Omental fat pad (tissue), 4 donors: Measurements from ENCODE around the gene GRIK1. TPM values are rescaled to one million over a fixed set of nuclear protein-coding genes. Genes with fewer than 3 reads are reported as not detected.

Source experiments
- ATAC-seq: fragments of 150-250 bp; one replicate; pipeline ENCODE4 v1.9.1; 2016; ENCODE audit warnings: mild to moderate bottlenecking, moderate library complexity; ENCODE audit not compliant: low FRiP score
- DNase-seq: peaks from one replicate; pipeline ENCODE4 v3.0.0-alpha.2; 2019; ENCODE audit warnings: low spot score
- total RNA-seq, 4 donors: library from RNA; depleted of rRNA; stranded (reverse); fragments of >200 nt; gene quantifications; one replicate each; pipeline ENCODE4 v1.1.0, GENCODE V29; 2016
- TF ChIP-seq, protein P1 (sequence below), 3 donors: fragments of 450-650 bp; IDR thresholded peaks; one replicate each; pipeline ENCODE4 v1.5.1; 2016 to 2017; ENCODE audit warnings: antibody characterized with exemption in 3 of 3, mild to moderate bottlenecking in 3 of 3, moderate library complexity in 2 of 3

Gene GRIK1
- total RNA-seq, 4 donors from 2014 or later, result 0.09 to 0.44 (median 0.32) TPM; not detected in 1

- ATAC-seq (no peak), DNase-seq (no peak)
- TF ChIP-seq, protein P1, sequence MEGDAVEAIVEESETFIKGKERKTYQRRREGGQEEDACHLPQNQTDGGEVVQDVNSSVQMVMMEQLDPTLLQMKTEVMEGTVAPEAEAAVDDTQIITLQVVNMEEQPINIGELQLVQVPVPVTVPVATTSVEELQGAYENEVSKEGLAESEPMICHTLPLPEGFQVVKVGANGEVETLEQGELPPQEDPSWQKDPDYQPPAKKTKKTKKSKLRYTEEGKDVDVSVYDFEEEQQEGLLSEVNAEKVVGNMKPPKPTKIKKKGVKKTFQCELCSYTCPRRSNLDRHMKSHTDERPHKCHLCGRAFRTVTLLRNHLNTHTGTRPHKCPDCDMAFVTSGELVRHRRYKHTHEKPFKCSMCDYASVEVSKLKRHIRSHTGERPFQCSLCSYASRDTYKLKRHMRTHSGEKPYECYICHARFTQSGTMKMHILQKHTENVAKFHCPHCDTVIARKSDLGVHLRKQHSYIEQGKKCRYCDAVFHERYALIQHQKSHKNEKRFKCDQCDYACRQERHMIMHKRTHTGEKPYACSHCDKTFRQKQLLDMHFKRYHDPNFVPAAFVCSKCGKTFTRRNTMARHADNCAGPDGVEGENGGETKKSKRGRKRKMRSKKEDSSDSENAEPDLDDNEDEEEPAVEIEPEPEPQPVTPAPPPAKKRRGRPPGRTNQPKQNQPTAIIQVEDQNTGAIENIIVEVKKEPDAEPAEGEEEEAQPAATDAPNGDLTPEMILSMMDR (IDR thresholded peaks at IDR 0.05), result no peak
Measured at GRCh38 chr21:29942034-29942433, 2.2 kb upstream of the GRIK1 start.

DNA sequence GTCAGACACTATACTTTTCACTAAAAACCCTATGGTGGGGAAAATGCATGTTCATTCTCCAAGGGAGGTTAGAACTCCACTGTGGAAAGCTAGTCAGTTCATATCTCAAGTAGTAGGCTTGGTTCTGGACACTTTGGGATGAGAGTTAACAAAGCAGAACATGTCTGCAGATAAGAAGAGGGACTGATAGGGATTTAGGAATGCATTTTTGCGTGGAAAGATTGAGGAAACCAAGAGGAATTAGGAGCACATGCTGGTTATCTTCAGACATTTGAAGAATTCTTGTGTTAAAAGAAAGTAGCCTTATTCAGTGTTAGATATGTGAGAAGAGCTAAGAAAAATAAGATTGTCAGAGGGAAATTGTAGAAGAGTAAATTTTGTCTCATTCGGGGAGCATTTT is 1.2 kb upstream of the GRIK1 start:
- DNase-seq (no peak), ATAC-seq (no peak)
- TF ChIP-seq, protein P1 (IDR thresholded peaks at IDR 0.05), result no peak

DNA sequence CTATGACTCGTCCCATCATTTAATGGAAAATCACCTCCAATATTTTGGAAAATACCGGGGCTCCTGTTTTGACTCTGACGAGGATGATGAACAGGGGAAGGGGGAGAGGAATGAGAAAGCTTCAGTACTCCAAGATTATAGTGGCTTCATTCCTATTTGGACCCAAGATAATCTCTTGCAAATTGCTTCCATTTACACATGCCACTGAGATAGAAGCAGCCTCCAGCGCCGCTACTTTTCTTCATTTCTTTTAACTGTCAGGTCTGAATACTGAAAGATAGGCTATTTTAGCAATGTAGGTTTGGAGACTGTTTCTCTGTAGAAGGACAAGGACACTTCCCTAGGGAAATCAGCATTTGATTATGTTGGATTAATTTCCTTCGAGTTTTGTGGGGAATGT is 565 bp upstream of the GRIK1 start:
- ATAC-seq, result no peak
- TF ChIP-seq, protein P1 (IDR thresholded peaks at IDR 0.05), result no peak
- no peak for DNase-seq

DNA sequence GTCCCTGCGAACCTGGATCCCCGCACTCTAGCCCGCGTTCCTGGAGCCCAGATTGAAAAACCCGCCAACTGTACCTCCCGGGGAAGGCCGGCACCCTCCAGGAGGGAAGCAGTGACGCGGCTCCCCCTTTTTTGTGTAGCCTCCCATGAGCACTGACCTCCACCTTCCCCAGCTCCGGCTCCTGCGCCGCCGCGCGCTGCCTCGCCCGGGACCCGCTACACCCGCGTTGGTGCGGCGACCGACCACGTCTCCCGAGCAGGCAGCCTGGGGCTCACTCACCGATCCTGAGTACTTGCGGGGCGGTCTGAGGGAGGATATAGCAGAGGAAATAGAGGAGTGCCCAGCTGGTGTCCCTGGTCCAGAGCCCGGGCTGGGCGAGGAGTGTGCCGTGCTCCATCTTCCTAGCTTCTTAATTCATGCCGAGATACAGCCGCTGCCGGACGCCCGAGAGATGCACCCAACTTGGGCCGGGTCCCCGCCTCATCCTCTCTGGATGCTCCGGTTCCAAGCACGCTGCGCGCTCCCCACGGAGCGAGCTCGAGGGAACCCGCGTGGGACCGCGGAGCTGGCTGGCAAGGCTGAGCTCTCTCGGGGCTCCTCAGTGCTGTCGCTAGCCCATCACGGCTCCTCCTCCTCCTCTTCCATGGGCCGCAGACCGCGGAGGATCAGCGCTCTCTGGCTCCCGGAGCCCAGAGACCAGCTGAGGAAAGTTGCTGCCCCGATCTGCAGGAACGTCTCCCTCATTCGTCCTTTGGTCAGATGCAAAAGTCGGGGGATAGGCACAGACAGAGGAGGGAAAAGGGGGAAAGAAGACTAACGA is 482 bp downstream of the GRIK1 start:
- no peak for DNase-seq
- TF ChIP-seq, protein P1 (IDR thresholded peaks at IDR 0.05), result no peak
- no peak for ATAC-seq

GRCh38 chr21:29938776-29939103 is 1.1 kb downstream of the GRIK1 start:
- DNase-seq (no peak), ATAC-seq (no peak)
- TF ChIP-seq, protein P1 (IDR thresholded peaks at IDR 0.05), result no peak

GRCh38 chr21:29933088-29933487 is 6.7 kb downstream of the GRIK1 start:
- TF ChIP-seq, protein P1 (IDR thresholded peaks at IDR 0.05), result no peak
- DNase-seq (no peak), ATAC-seq (no peak)

GRCh38 chr21:29928537-29928936 is 11.3 kb downstream of the GRIK1 start:
- ATAC-seq (no peak), DNase-seq (no peak)
- TF ChIP-seq, protein P1 (IDR thresholded peaks at IDR 0.05), result no peak
